Germinal center (tissue), 1 donor: ENCODE measurements around the gene CDC37L1.

ENCODE experiments used
- DNase-seq: peaks from one replicate; pipeline ENCODE4 v3.0.0; 2012; ENCODE audit warnings: mixed read lengths, low spot score

CDC37L1 gene

GRCh38 chr9:4755026-4755609 lies 75.7 kb downstream of the CDC37L1 start:
- DNase-seq = no peak

DNA sequence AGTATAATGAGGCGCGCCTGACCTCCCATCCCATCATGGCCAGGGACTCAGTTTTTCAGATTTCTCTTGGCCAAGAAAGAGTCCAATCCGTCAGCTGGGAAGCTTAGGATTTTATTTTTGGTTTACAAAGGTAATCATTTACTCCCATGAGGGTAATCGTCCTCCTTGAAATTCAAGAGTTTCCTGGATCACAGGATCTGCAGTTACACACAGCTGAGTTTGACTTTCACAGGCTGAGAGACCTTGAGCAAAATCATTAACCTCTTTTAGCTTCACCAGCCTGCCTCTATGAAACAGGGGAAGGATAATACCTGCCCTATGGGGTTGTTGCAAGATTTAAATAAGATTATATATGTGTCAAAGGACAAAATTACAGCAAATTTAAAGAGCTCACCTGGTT lies 77.1 kb downstream of the CDC37L1 start:
- no peak for DNase-seq
